Measurements from ENCODE around the gene FOXL3.

DNA sequence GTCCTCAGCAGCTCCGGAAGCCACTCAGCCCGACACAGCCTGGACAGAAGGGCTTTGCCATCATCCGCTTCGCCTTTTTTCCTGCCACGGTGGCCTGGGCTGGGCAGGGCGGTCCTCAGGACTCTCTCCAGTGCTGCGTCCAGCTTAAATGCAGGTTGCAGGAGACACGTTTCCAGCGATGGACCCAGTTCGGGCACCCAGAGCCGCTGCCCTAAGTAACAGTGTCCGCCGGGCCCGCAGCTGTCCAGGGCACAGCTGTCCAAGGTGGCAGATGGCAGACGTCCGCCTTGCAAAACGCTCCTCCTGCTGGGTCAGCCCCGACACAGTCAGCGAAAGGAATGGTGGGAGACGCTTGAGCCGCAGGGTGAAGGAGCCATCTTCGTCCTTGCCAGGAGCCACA is 37.0 kb upstream of the FOXL3 start:
- TF ChIP-seq, protein P1, sequence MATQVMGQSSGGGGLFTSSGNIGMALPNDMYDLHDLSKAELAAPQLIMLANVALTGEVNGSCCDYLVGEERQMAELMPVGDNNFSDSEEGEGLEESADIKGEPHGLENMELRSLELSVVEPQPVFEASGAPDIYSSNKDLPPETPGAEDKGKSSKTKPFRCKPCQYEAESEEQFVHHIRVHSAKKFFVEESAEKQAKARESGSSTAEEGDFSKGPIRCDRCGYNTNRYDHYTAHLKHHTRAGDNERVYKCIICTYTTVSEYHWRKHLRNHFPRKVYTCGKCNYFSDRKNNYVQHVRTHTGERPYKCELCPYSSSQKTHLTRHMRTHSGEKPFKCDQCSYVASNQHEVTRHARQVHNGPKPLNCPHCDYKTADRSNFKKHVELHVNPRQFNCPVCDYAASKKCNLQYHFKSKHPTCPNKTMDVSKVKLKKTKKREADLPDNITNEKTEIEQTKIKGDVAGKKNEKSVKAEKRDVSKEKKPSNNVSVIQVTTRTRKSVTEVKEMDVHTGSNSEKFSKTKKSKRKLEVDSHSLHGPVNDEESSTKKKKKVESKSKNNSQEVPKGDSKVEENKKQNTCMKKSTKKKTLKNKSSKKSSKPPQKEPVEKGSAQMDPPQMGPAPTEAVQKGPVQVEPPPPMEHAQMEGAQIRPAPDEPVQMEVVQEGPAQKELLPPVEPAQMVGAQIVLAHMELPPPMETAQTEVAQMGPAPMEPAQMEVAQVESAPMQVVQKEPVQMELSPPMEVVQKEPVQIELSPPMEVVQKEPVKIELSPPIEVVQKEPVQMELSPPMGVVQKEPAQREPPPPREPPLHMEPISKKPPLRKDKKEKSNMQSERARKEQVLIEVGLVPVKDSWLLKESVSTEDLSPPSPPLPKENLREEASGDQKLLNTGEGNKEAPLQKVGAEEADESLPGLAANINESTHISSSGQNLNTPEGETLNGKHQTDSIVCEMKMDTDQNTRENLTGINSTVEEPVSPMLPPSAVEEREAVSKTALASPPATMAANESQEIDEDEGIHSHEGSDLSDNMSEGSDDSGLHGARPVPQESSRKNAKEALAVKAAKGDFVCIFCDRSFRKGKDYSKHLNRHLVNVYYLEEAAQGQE (IDR thresholded peaks at IDR 0.05; ENCODE audit: low read depth): no peak
- TF ChIP-seq, protein P2, sequence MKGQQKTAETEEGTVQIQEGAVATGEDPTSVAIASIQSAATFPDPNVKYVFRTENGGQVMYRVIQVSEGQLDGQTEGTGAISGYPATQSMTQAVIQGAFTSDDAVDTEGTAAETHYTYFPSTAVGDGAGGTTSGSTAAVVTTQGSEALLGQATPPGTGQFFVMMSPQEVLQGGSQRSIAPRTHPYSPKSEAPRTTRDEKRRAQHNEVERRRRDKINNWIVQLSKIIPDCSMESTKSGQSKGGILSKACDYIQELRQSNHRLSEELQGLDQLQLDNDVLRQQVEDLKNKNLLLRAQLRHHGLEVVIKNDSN (IDR thresholded peaks at IDR 0.05): no peak
- TF ChIP-seq FOXM1 (IDR thresholded peaks at IDR 0.05; ENCODE audit: borderline replicate concordance, low read depth): no peak
- TF ChIP-seq CREB1 (IDR thresholded peaks at IDR 0.05; ENCODE audit: low read depth): no peak
